Dermis microvascular lymphatic vessel endothelial cell (primary cell): ENCODE measurements around the gene HMGCR. TPM values are rescaled to one million over a fixed set of nuclear protein-coding genes. Genes with fewer than 3 reads are reported as not detected.

ENCODE experiments used
- DNase-seq, 2 donors: peaks; one replicate each; pipeline versions ENCODE4 v3.0.0 to v3.0.0-alpha.2; 2010; ENCODE audit warnings: low read depth in 2 of 2
- total RNA-seq: library from RNA; depleted of rRNA; stranded (reverse); fragments of >200 nt; gene quantifications from 2 replicates; pipeline ENCODE4 v1.2.1, GENCODE V29; 2014

Gene HMGCR
- total RNA-seq, 1 donor from 2014 or later = 87.3 TPM

GRCh38 chr5:75340714-75341478 is 3.9 kb downstream of the HMGCR start:
- DNase-seq = no peak

GRCh38 chr5:75341934-75342333 is 4.9 kb downstream of the HMGCR start:
- DNase-seq = no peak

GRCh38 chr5:75342836-75343235 is 5.8 kb downstream of the HMGCR start:
- no peak for DNase-seq

- DNase-seq = no peak
Observed at GRCh38 chr5:75348241-75348640, 11.2 kb downstream of the HMGCR start.

GRCh38 chr5:75349663-75350062 is 12.6 kb downstream of the HMGCR start:
- no peak for DNase-seq

GRCh38 chr5:75351139-75351926 is 14.3 kb downstream of the HMGCR start:
- no peak for DNase-seq

- no peak for DNase-seq
Observed at GRCh38 chr5:75355236-75355635, 18.2 kb downstream of the HMGCR start.

GRCh38 chr5:75356719-75357118 is 19.7 kb downstream of the HMGCR start:
- no peak for DNase-seq

GRCh38 chr5:75358117-75358516 is 21.1 kb downstream of the HMGCR start:
- no peak for DNase-seq

GRCh38 chr5:75361310-75361709 is 24.3 kb downstream of the HMGCR start:
- no peak for DNase-seq

GRCh38 chr5:75362474-75362975 is 25.5 kb downstream of the HMGCR start:
- no peak for DNase-seq

- DNase-seq = no peak
Observed at GRCh38 chr5:75363111-75363510, 26.1 kb downstream of the HMGCR start.

- no peak for DNase-seq
Observed at GRCh38 chr5:75363726-75364495, 26.9 kb downstream of the HMGCR start.

GRCh38 chr5:75364571-75365280 is 27.7 kb downstream of the HMGCR start:
- no peak for DNase-seq

- no peak for DNase-seq
Observed at GRCh38 chr5:75365740-75366139, 28.7 kb downstream of the HMGCR start.

- no peak for DNase-seq
Observed at GRCh38 chr5:75366787-75367186, 29.8 kb downstream of the HMGCR start.

GRCh38 chr5:75367401-75367800 is 30.4 kb downstream of the HMGCR start:
- peak in 1 of 2 donors; percentile 31 for DNase-seq

- DNase-seq = peak in 1 of 2 donors; percentile 76
Observed at GRCh38 chr5:75368391-75368790, 31.4 kb downstream of the HMGCR start.

GRCh38 chr5:75373862-75374261 is 36.8 kb downstream of the HMGCR start:
- no peak for DNase-seq

- no peak for DNase-seq
Observed at GRCh38 chr5:75374394-75374814, 37.4 kb downstream of the HMGCR start.

GRCh38 chr5:75375414-75375813 is 38.4 kb downstream of the HMGCR start:
- DNase-seq = no peak
